HepG2 (cell line): ENCODE measurements around the gene DSTN. TPM values are rescaled to one million over a fixed set of nuclear protein-coding genes. Genes with fewer than 3 reads are reported as not detected.

ENCODE experiments used
- AGO1 ChIP-seq: fragments of 200-400 bp; formaldehyde crosslinking; IDR thresholded peaks from 2 replicates; pipeline ENCODE4 v1.6.1; 2017; ENCODE audit warnings: mild to moderate bottlenecking, low read depth, low read length, moderate library complexity; ENCODE audit not compliant: poor library complexity, severe bottlenecking
- KMT2A ChIP-seq: sonication (generic); formaldehyde crosslinking; IDR thresholded peaks from 2 replicates; pipeline ENCODE4 v1.4.0; 2020; ENCODE audit warnings: missing genetic modification reagents
- LCORL ChIP-seq, 2 experiments: fragments of 450-650 bp in 1 of 2; sonication (generic) in 1 of 2; formaldehyde crosslinking in 1 of 2; IDR thresholded peaks; 2 replicates each; pipeline versions ENCODE4 v1.5.0 to v1.6.1; 2017 to 2020; ENCODE audit warnings: antibody characterized with exemption in 1 of 2, missing genetic modification reagents in 1 of 2
- NCOA5 ChIP-seq: sonication (generic); formaldehyde crosslinking; IDR thresholded peaks from 2 replicates; pipeline ENCODE4 v1.4.0; 2020; ENCODE audit warnings: missing genetic modification reagents
- PAX8 ChIP-seq: sonication (generic); formaldehyde crosslinking; IDR thresholded peaks from 2 replicates; pipeline ENCODE4 v1.8.0; 2022; ENCODE audit warnings: mild to moderate bottlenecking, missing genetic modification reagents, borderline replicate concordance
- POLR2AphosphoS2 ChIP-seq: IDR thresholded peaks from 2 replicates; pipeline ENCODE4 v1.6.1; 2011; ENCODE audit warnings: low read depth, low read length, improper control_type of control experiment
- POLR2AphosphoS5 ChIP-seq: IDR thresholded peaks from 2 replicates; pipeline ENCODE4 v1.6.1; 2012; ENCODE audit warnings: low read depth, low read length
- TFE3 ChIP-seq: IDR thresholded peaks from 2 replicates; pipeline ENCODE4 v1.6.1; 2016
- ZBTB25 ChIP-seq: IDR thresholded peaks from 2 replicates; pipeline ENCODE4 v1.6.1; 2018; ENCODE audit warnings: missing genetic modification reagents
- ZBTB42 ChIP-seq: sonication (generic); formaldehyde crosslinking; IDR thresholded peaks from 2 replicates; pipeline ENCODE4 v1.5.0; 2020; ENCODE audit warnings: mild to moderate bottlenecking, missing genetic modification reagents
- ZBTB46 ChIP-seq: sonication (generic); formaldehyde crosslinking; IDR thresholded peaks from 2 replicates; pipeline ENCODE4 v1.4.0; 2020; ENCODE audit warnings: mild to moderate bottlenecking, missing genetic modification reagents, borderline replicate concordance
- ZNF510 ChIP-seq: sonication (generic); formaldehyde crosslinking; IDR thresholded peaks from 2 replicates; pipeline ENCODE4 v1.4.0; 2020; ENCODE audit warnings: low read depth, mild to moderate bottlenecking, missing genetic modification reagents
- ZNF768 ChIP-seq: sonication (generic); formaldehyde crosslinking; IDR thresholded peaks from 2 replicates; pipeline ENCODE4 v1.4.0; 2020; ENCODE audit warnings: missing genetic modification reagents
- polyA plus RNA-seq, 8 experiments: library from polyadenylated mRNA; depleted of rRNA in 3 of 8; stranded (reverse) in 7 of 8; unstranded in 1 of 8; fragments of >200 nt; fragmentation: Illumina TruSeq in 4 of 8; extraction: Trizol in 4 of 8; gene quantifications; 2 replicates each; pipeline versions ENCODE4 v1.2.1 to v1.2.3, GENCODE V29; 2011 to 2016; ENCODE audit warnings: low read depth in 4 of 8, missing spikeins in 1 of 8, mixed read lengths in 1 of 8; ENCODE audit not compliant: insufficient read depth in 1 of 8
- total RNA-seq, 5 experiments: library from RNA; depleted of rRNA; stranded (reverse); fragments of >200 nt; fragmentation: Illumina TruSeq; extraction: Trizol; gene quantifications; 2 replicates each; pipeline ENCODE4 v1.2.3, GENCODE V29; 2016; ENCODE audit warnings: low read depth in 1 of 5
- TF ChIP-seq, protein P1 (sequence below): sonication (generic); formaldehyde crosslinking; IDR thresholded peaks from 2 replicates; pipeline ENCODE4 v1.5.0; 2020; ENCODE audit warnings: mild to moderate bottlenecking, missing genetic modification reagents, borderline replicate concordance

DSTN gene
- total and polyA plus RNA-seq, 2 of the 13 experiments (the other 11 are each of a cell fraction or from before 2014, with no cell fraction given): 27.6 to 106 TPM

DNA sequence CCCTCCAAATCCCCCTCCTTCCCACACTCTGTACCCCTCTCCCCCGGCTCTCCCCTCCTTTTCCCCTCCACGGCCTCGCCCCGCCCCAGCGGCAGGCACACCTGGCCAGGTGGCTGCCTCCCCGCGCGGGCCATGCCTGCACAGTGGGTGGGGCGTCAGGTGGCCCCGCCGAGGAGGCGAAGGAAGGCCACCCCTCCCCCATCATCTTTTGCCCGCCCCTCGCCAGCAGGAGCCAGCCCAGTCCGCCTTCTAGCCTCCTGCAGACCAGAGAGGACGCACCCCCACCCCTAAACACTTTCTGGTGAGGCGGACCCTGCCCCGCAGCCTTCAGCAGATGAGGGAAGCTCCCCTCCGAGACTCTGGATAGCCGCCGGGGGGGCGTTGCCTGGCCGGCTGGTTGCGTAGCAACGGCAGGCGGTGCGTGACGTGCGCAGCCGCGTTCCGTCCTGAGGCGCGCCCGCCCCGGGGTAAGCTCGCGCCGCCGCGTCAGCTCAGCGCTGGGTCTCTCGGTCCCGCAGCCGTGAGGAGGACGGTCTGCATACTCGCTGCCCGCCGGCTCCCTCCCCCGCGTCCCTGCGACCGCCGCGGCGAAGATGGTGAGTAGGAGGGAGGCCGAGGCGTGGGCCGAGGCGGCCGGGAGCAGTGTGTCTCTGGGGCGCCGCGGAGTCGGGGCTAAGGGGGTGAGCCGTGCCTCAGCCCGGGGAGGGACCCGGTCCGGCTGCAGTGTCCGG, at the start of gene DSTN (continued):
- TF ChIP-seq AGO1 (peak; percentile 47), KMT2A (CRISPR knock-in tag) (peak; percentile 91), PAX8 (CRISPR knock-in tag) (no peak), NCOA5 (CRISPR knock-in tag) (no peak), LCORL (IDR thresholded peaks at IDR 0.05) (no peak), LCORL (CRISPR knock-in tag; IDR thresholded peaks at IDR 0.05) (no peak; the same call in 1 of the 2 replicates), ZBTB46 (CRISPR knock-in tag) (no peak), POLR2AphosphoS2 (no peak), ZBTB25 (CRISPR knock-in tag) (no peak; the same call in 1 of the 2 replicates), ZBTB42 (CRISPR knock-in tag) (peak; percentile 89; the same call in 1 of the 2 replicates), TFE3 (CRISPR knock-in tag) (0 out of 2 replicates have a peak, but pooled peaks have one; percentile 41), ZNF768 (no peak), POLR2AphosphoS5 (peak; percentile 72), ZNF510 (CRISPR knock-in tag) (no peak)
- TF ChIP-seq, protein P1, sequence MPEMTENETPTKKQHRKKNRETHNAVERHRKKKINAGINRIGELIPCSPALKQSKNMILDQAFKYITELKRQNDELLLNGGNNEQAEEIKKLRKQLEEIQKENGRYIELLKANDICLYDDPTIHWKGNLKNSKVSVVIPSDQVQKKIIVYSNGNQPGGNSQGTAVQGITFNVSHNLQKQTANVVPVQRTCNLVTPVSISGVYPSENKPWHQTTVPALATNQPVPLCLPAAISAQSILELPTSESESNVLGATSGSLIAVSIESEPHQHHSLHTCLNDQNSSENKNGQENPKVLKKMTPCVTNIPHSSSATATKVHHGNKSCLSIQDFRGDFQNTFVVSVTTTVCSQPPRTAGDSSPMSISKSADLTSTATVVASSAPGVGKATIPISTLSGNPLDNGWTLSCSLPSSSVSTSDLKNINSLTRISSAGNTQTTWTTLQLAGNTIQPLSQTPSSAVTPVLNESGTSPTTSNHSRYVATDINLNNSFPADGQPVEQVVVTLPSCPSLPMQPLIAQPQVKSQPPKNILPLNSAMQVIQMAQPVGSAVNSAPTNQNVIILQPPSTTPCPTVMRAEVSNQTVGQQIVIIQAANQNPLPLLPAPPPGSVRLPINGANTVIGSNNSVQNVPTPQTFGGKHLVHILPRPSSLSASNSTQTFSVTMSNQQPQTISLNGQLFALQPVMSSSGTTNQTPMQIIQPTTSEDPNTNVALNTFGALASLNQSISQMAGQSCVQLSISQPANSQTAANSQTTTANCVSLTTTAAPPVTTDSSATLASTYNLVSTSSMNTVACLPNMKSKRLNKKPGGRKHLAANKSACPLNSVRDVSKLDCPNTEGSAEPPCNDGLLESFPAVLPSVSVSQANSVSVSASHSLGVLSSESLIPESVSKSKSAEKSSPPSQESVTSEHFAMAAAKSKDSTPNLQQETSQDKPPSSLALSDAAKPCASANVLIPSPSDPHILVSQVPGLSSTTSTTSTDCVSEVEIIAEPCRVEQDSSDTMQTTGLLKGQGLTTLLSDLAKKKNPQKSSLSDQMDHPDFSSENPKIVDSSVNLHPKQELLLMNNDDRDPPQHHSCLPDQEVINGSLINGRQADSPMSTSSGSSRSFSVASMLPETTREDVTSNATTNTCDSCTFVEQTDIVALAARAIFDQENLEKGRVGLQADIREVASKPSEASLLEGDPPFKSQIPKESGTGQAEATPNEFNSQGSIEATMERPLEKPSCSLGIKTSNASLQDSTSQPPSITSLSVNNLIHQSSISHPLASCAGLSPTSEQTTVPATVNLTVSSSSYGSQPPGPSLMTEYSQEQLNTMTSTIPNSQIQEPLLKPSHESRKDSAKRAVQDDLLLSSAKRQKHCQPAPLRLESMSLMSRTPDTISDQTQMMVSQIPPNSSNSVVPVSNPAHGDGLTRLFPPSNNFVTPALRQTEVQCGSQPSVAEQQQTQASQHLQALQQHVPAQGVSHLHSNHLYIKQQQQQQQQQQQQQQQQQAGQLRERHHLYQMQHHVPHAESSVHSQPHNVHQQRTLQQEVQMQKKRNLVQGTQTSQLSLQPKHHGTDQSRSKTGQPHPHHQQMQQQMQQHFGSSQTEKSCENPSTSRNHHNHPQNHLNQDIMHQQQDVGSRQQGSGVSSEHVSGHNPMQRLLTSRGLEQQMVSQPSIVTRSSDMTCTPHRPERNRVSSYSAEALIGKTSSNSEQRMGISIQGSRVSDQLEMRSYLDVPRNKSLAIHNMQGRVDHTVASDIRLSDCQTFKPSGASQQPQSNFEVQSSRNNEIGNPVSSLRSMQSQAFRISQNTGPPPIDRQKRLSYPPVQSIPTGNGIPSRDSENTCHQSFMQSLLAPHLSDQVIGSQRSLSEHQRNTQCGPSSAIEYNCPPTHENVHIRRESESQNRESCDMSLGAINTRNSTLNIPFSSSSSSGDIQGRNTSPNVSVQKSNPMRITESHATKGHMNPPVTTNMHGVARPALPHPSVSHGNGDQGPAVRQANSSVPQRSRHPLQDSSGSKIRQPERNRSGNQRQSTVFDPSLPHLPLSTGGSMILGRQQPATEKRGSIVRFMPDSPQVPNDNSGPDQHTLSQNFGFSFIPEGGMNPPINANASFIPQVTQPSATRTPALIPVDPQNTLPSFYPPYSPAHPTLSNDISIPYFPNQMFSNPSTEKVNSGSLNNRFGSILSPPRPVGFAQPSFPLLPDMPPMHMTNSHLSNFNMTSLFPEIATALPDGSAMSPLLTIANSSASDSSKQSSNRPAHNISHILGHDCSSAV (CRISPR knock-in tag): peak; percentile 64; the same call in 1 of the 2 replicates
